ENCODE measurements around the gene OXSR1. TPM values are rescaled to one million over a fixed set of nuclear protein-coding genes. Genes with fewer than 3 reads are reported as not detected.
A peak's percentile ranks its signal among the peaks of the same experiment; 100 is the strongest.
"Not testable (repeated sequence)": the region's sequence is repeated elsewhere in the genome, so short reads cannot be mapped to it uniquely, and the experiment has no call there.

Gene OXSR1
- total RNA-seq, 4 donors from 2014 or later: 37.9 to 50.0 (median 43.2) TPM

DNA sequence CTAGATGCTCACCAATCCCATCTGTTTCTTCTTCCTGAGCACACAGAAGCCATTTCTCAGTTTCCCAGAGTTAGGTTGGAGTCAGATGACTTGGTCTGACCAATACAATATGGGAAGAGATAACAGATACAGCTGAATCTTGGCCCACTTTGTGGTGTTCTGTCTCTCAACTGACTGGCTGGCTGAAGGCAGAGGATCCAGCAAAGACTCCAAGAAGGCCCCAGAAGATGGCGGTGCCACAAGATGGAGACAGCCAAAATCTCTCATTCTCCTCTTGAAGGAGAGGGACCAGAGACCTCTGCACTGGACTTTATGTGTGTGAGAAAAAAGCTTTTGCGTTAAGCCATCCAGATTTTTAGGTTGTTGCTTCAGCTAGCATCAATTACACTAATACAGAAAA is 8.2 kb upstream of the OXSR1 start:
- in situ Hi-C loops (cut with MboI; ENCODE audit: low sequenced_read_pairs in 4 of 4) (no loop called here), intact Hi-C loops (cut with DNase I; ENCODE audit: low total_unique reads) (no loop called here)
- H3K36me3 ChIP-seq: no peaks in the 10 kb centered on the region
- H3K4me3 ChIP-seq: no peak overlapping the region
- H3K27me3 ChIP-seq: no peaks in the 10 kb centered on the region
- DNase-seq: no peak
- no peak overlapping the region for H3K27ac ChIP-seq
- ATAC-seq: no peak
- H3K9me3 ChIP-seq: no peaks in the 10 kb centered on the region
- H3K4me1 ChIP-seq: no peaks in the 10 kb centered on the region
- TF ChIP-seq, protein P1, sequence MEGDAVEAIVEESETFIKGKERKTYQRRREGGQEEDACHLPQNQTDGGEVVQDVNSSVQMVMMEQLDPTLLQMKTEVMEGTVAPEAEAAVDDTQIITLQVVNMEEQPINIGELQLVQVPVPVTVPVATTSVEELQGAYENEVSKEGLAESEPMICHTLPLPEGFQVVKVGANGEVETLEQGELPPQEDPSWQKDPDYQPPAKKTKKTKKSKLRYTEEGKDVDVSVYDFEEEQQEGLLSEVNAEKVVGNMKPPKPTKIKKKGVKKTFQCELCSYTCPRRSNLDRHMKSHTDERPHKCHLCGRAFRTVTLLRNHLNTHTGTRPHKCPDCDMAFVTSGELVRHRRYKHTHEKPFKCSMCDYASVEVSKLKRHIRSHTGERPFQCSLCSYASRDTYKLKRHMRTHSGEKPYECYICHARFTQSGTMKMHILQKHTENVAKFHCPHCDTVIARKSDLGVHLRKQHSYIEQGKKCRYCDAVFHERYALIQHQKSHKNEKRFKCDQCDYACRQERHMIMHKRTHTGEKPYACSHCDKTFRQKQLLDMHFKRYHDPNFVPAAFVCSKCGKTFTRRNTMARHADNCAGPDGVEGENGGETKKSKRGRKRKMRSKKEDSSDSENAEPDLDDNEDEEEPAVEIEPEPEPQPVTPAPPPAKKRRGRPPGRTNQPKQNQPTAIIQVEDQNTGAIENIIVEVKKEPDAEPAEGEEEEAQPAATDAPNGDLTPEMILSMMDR (IDR thresholded peaks at IDR 0.05 in 4 of 5, conservative IDR thresholded peaks at IDR 0.05 in 1 of 5): no peak

DNA sequence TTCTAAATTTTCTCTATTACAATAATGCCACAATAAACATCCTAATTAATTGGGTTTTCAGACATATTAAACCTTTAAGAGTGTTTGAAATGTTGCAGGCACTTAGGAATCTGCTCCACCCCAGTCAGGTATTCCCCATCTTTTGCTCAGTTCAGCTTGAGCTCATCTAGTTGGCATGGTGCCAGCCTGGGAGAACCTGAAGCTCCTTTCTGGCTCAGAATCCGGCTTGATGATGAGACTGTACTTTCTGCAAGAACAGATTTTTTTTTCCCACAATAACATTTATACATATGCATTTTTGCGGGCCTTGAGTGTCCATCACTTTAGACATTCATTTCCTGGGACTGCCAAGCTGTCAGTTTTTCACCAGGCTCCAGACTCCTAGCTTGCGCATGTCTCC is 7.7 kb upstream of the OXSR1 start:
- in situ Hi-C loops (cut with MboI; ENCODE audit: low sequenced_read_pairs in 4 of 4): no loop called here

DNA sequence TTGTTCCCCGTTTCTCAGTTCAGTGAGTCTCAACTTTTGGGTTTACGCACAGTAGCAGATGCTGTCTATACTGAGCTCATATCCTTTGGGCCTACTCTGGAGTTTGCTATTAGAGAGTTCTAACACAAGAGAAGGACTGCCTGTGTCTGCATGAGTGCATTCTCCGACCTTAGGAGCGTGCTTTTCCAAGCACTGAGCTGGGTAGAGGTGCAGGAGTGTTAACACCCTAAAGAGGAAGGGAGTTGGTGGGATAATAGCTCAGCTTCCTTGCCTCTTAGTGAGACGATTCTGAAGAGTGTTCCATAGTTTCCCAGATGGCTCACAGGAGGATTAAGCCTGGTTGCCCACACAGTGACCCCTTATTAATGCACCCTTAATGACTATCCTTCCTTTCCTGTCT is 6.9 kb upstream of the OXSR1 start:
- in situ Hi-C loops (cut with MboI; ENCODE audit: low sequenced_read_pairs in 4 of 4) (no loop called here), intact Hi-C loops (cut with DNase I; ENCODE audit: low total_unique reads) (no loop called here)
- ATAC-seq (no peak), DNase-seq (no peak)
- H3K27me3 ChIP-seq: no peaks in the 10 kb centered on the region
- H3K4me1 ChIP-seq: no peaks in the 10 kb centered on the region
- no peaks in the 10 kb centered on the region for H3K36me3 ChIP-seq
- H3K27ac ChIP-seq: no peak overlapping the region
- H3K9me3 ChIP-seq: no peaks in the 10 kb centered on the region
- H3K4me3 ChIP-seq: no peak overlapping the region
- TF ChIP-seq, protein P1 (IDR thresholded peaks at IDR 0.05 in 4 of 5, conservative IDR thresholded peaks at IDR 0.05 in 1 of 5): no peak
- no peak for TF ChIP-seq POLR2A (IDR thresholded peaks at IDR 0.05)

More for the DNA sequence above, 7.7 kb upstream of the OXSR1 start:
- no peak for ATAC-seq
- intact Hi-C loops (cut with DNase I; ENCODE audit: low total_unique reads): no loop called here
- Histone ChIP-seq H3K9me3 (no peaks in the 10 kb centered on the region), H3K4me3 (no peak overlapping the region), H3K27ac (no peak overlapping the region), H3K27me3 (no peaks in the 10 kb centered on the region), H3K36me3 (no peaks in the 10 kb centered on the region), H3K4me1 (no peaks in the 10 kb centered on the region)
- no peak for TF ChIP-seq POLR2A (IDR thresholded peaks at IDR 0.05)
- TF ChIP-seq, protein P1 (IDR thresholded peaks at IDR 0.05 in 4 of 5, conservative IDR thresholded peaks at IDR 0.05 in 1 of 5): no peak
- no peak for DNase-seq

DNA sequence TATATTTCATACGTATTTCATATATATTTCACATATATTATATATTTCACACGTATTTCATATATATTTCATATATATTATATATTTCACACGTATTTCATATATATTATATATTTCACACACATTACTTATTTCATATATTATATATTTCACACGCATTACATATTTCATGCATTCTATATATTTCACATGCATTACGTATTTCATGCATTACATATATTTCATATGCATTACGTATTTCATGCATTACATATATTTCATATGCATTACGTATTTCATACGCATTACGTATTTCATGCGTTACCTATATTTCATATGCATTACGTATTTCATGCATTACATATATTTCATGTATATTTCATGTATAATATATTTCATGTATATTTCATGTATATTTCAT is 4.6 kb upstream of the OXSR1 start:
- H3K27me3 ChIP-seq; H3K4me1 ChIP-seq; in situ Hi-C loops (cut with MboI; ENCODE audit: low sequenced_read_pairs in 4 of 4); H3K4me3 ChIP-seq; H3K9me3 ChIP-seq; ATAC-seq; H3K27ac ChIP-seq; DNase-seq; H3K36me3 ChIP-seq: not testable (repeated sequence)
- intact Hi-C loops (cut with DNase I; ENCODE audit: low total_unique reads): loop anchor here (10.0 kb wide), 1 partner anchor 1166 kb away; the partner anchor contains the start of genes EPM2AIP1 and MLH1

DNA sequence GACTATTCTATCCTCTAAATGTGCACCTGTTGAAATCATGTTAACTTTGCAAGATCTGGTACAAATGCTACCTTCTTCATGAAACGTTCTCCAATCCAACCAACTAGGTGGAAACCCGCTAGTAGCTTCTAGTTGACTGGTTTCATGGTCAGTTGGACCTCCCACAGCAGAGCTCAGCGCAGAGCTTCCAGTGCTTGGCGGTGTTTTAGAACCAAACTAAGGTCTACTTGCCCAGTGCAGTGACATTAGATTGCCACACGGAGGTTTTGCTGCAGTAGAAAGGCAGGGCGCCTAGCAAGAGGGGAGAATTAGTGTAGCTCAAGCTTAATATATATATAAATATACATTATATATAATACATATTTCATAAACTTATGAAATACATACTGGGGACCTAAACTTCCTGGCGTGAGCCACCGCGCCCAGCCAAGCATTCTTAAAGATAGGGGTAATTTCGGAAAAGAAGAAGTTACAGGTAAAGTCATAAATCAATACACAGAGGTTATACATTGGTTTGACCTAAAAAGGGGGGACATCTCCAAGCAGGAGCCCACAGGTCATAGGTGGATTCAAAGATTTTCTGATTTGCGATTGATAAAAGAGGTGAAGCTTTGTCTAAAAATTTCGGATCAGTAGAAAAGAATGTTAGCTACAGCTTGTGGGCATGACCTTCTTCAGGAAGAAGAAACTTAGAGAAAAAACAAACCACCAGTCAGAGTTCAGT is 2.1 kb upstream of the OXSR1 start:
- in situ Hi-C loops (cut with MboI; ENCODE audit: low sequenced_read_pairs in 4 of 4) (no loop called here), intact Hi-C loops (cut with DNase I; ENCODE audit: low total_unique reads) (loop anchor here (10.0 kb wide), 1 partner anchor 1168 kb away; the partner anchor contains the start of genes EPM2AIP1 and MLH1)
- ATAC-seq: no peak

More for the DNA sequence above, 2.1 kb upstream of the OXSR1 start:
- Histone ChIP-seq H3K27me3 (no peaks in the 10 kb centered on the region), H3K27ac (peak overlapping the region in 2 of 4 donors; percentile 94 to 99), H3K36me3 (no peaks in the 10 kb centered on the region), H3K4me3 (no peak overlapping the region), H3K9me3 (no peaks in the 10 kb centered on the region), H3K4me1 (peaks cover 22 to 23% of the 10 kb centered on the region in 2 donors)
- TF ChIP-seq POLR2A (IDR thresholded peaks at IDR 0.05): no peak
- TF ChIP-seq, protein P1 (IDR thresholded peaks at IDR 0.05 in 4 of 5, conservative IDR thresholded peaks at IDR 0.05 in 1 of 5): no peak
- no peak for DNase-seq
